SK-N-SH treated with all-trans-retinoic acid at 6 μM for 48 hours (cell line): Measurements from ENCODE around the gene RASGEF1C.

Source experiments
- ATAC-seq: fragments of 200-7000 bp; cut with Tn5 transposase; 3 replicates; pipeline ENCODE4 v1.9.1; 2020; ENCODE audit warnings: mild to moderate bottlenecking, moderate library complexity
- BACH2 ChIP-seq: fragments of 250-450 bp; sonication (Bioruptor Pico); IDR thresholded peaks from 2 replicates; pipeline ENCODE4 v1.9.0; 2021; ENCODE audit warnings: mild to moderate bottlenecking, borderline replicate concordance
- CSDC2 ChIP-seq: fragments of 250-450 bp; sonication (Bioruptor Pico); IDR thresholded peaks from 2 replicates; pipeline ENCODE4 v1.5.0; 2020; ENCODE audit warnings: mild to moderate bottlenecking, moderate library complexity
- ESRRG ChIP-seq: fragments of 250-450 bp; sonication (Bioruptor Pico); IDR thresholded peaks from 2 replicates; pipeline ENCODE4 v1.6.1; 2021; ENCODE audit warnings: mild to moderate bottlenecking
- GLIS3 ChIP-seq: fragments of 250-450 bp; sonication (Bioruptor Pico); IDR thresholded peaks from 2 replicates; pipeline ENCODE4 v1.5.0; 2020; ENCODE audit warnings: mild to moderate bottlenecking, moderate library complexity
- ISL1 ChIP-seq: fragments of 250-450 bp; sonication (Bioruptor Pico); IDR thresholded peaks from 2 replicates; pipeline ENCODE4 v2.1.2; 2022; ENCODE audit warnings: mild to moderate bottlenecking, moderate library complexity
- OSR1 ChIP-seq: fragments of 250-450 bp; sonication (Bioruptor Pico); IDR thresholded peaks from 2 replicates; pipeline ENCODE4 v1.8.0; 2022; ENCODE audit warnings: moderate library complexity, mild to moderate bottlenecking, inconsistent platforms
- PPARA ChIP-seq: fragments of 250-450 bp; sonication (Bioruptor Pico); IDR thresholded peaks from 2 replicates; pipeline ENCODE4 v1.5.0; 2020; ENCODE audit warnings: mild to moderate bottlenecking, borderline replicate concordance
- RARB ChIP-seq: fragments of 250-450 bp; sonication (Bioruptor Pico); IDR thresholded peaks from 2 replicates; pipeline ENCODE4 v1.8.0; 2021; ENCODE audit warnings: mild to moderate bottlenecking, moderate library complexity
- SNAI2 ChIP-seq: fragments of 250-450 bp; sonication (Bioruptor Pico); IDR thresholded peaks from 2 replicates; pipeline ENCODE4 v1.5.0; 2020; ENCODE audit warnings: mild to moderate bottlenecking, moderate library complexity
- TCF4 ChIP-seq: fragments of 250-450 bp; sonication (Bioruptor Pico); IDR thresholded peaks from 2 replicates; pipeline ENCODE4 v1.8.0; 2021; ENCODE audit warnings: mild to moderate bottlenecking, moderate library complexity, borderline replicate concordance
- TOX ChIP-seq: fragments of 250-450 bp; sonication (Bioruptor Pico); IDR thresholded peaks from 2 replicates; pipeline ENCODE4 v1.8.0; 2021; ENCODE audit warnings: mild to moderate bottlenecking, moderate library complexity, borderline replicate concordance
- ZC3H10 ChIP-seq: fragments of 250-450 bp; sonication (Bioruptor Pico); IDR thresholded peaks from 2 replicates; pipeline ENCODE4 v1.5.1; 2021; ENCODE audit warnings: mild to moderate bottlenecking, moderate library complexity
- ZFP30 ChIP-seq: fragments of 450-650 bp; formaldehyde crosslinking; IDR thresholded peaks from 2 replicates; pipeline ENCODE4 v1.5.0; 2022; ENCODE audit warnings: mild to moderate bottlenecking, moderate library complexity
- ZNF565 ChIP-seq: fragments of 450-650 bp; formaldehyde crosslinking; conservative IDR thresholded peaks from 2 replicates; pipeline ENCODE4 v1.5.0; 2020; ENCODE audit warnings: low read depth, mild to moderate bottlenecking, moderate library complexity
- ZNF70 ChIP-seq: fragments of 450-650 bp; formaldehyde crosslinking; IDR thresholded peaks from 2 replicates; pipeline ENCODE4 v1.5.0; 2020; ENCODE audit warnings: mild to moderate bottlenecking, moderate library complexity
- ZNF8 ChIP-seq: fragments of 450-650 bp; formaldehyde crosslinking; IDR thresholded peaks from 2 replicates; pipeline ENCODE4 v1.5.0; 2020; ENCODE audit warnings: mild to moderate bottlenecking, moderate library complexity
- TF ChIP-seq, protein P1 (sequence below): fragments of 250-450 bp; sonication (Bioruptor Pico); IDR thresholded peaks from 2 replicates; pipeline ENCODE4 v1.5.1; 2021; ENCODE audit warnings: mild to moderate bottlenecking, moderate library complexity
- TF ChIP-seq, protein P2 (sequence below): fragments of 250-450 bp; sonication (Bioruptor Pico); IDR thresholded peaks from 2 replicates; pipeline ENCODE4 v1.8.0; 2020; ENCODE audit warnings: mild to moderate bottlenecking, moderate library complexity, borderline replicate concordance
- TF ChIP-seq, protein P3 (sequence below): fragments of 250-450 bp; sonication (Bioruptor Pico); IDR thresholded peaks from 2 replicates; pipeline ENCODE4 v1.5.0; 2020; ENCODE audit warnings: mild to moderate bottlenecking, moderate library complexity
- TF ChIP-seq, protein P4 (sequence below): fragments of 250-450 bp; sonication (Bioruptor Pico); IDR thresholded peaks from 2 replicates; pipeline ENCODE4 v1.5.1; 2020; ENCODE audit warnings: low read depth, mild to moderate bottlenecking, moderate library complexity

RASGEF1C gene

DNA sequence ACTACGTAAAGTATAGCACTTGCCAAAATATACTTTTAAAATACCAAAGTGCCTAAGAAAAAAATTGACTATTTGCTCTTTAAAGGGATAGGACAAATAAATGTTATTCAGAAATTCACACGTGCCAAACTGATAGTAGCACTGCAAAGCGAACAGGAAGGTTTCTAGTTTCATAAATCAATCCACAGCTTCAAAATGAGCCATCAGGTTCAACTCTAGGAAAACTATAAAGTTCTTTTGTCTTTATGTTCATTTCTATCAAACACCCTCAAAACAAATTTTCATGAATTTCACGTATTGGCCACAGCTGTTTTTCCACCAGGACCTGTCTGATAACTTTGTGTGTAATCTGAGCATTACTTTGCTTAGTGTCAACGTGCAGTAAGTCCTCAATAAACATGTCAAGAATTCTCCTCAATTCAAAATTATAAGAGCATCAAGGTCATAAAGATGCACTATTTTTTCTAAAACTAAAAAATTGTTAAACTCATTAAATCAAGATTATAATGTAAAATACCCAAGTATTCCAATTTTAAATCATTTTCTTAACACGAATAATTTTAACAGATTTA lies 140.4 kb downstream of the RASGEF1C start:
- TF ChIP-seq ISL1 (no peak), ZNF565 (CRISPR knock-in tag) (no peak), ESRRG (CRISPR knock-in tag) (no peak), RARB (no peak), ZC3H10 (CRISPR knock-in tag) (no peak), PPARA (no peak), GLIS3 (no peak), ZNF8 (no peak)
- TF ChIP-seq, protein P1, sequence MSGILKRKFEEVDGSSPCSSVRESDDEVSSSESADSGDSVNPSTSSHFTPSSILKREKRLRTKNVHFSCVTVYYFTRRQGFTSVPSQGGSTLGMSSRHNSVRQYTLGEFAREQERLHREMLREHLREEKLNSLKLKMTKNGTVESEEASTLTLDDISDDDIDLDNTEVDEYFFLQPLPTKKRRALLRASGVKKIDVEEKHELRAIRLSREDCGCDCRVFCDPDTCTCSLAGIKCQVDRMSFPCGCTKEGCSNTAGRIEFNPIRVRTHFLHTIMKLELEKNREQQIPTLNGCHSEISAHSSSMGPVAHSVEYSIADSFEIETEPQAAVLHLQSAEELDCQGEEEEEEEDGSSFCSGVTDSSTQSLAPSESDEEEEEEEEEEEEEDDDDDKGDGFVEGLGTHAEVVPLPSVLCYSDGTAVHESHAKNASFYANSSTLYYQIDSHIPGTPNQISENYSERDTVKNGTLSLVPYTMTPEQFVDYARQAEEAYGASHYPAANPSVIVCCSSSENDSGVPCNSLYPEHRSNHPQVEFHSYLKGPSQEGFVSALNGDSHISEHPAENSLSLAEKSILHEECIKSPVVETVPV (CRISPR knock-in tag) = no peak
- TF ChIP-seq, protein P2, sequence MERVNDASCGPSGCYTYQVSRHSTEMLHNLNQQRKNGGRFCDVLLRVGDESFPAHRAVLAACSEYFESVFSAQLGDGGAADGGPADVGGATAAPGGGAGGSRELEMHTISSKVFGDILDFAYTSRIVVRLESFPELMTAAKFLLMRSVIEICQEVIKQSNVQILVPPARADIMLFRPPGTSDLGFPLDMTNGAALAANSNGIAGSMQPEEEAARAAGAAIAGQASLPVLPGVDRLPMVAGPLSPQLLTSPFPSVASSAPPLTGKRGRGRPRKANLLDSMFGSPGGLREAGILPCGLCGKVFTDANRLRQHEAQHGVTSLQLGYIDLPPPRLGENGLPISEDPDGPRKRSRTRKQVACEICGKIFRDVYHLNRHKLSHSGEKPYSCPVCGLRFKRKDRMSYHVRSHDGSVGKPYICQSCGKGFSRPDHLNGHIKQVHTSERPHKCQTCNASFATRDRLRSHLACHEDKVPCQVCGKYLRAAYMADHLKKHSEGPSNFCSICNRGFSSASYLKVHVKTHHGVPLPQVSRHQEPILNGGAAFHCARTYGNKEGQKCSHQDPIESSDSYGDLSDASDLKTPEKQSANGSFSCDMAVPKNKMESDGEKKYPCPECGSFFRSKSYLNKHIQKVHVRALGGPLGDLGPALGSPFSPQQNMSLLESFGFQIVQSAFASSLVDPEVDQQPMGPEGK (CRISPR knock-in tag) = no peak
- TF ChIP-seq, protein P3, sequence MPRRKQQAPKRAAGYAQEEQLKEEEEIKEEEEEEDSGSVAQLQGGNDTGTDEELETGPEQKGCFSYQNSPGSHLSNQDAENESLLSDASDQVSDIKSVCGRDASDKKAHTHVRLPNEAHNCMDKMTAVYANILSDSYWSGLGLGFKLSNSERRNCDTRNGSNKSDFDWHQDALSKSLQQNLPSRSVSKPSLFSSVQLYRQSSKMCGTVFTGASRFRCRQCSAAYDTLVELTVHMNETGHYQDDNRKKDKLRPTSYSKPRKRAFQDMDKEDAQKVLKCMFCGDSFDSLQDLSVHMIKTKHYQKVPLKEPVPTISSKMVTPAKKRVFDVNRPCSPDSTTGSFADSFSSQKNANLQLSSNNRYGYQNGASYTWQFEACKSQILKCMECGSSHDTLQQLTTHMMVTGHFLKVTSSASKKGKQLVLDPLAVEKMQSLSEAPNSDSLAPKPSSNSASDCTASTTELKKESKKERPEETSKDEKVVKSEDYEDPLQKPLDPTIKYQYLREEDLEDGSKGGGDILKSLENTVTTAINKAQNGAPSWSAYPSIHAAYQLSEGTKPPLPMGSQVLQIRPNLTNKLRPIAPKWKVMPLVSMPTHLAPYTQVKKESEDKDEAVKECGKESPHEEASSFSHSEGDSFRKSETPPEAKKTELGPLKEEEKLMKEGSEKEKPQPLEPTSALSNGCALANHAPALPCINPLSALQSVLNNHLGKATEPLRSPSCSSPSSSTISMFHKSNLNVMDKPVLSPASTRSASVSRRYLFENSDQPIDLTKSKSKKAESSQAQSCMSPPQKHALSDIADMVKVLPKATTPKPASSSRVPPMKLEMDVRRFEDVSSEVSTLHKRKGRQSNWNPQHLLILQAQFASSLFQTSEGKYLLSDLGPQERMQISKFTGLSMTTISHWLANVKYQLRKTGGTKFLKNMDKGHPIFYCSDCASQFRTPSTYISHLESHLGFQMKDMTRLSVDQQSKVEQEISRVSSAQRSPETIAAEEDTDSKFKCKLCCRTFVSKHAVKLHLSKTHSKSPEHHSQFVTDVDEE (CRISPR knock-in tag) = no peak
- no peak for ATAC-seq

DNA sequence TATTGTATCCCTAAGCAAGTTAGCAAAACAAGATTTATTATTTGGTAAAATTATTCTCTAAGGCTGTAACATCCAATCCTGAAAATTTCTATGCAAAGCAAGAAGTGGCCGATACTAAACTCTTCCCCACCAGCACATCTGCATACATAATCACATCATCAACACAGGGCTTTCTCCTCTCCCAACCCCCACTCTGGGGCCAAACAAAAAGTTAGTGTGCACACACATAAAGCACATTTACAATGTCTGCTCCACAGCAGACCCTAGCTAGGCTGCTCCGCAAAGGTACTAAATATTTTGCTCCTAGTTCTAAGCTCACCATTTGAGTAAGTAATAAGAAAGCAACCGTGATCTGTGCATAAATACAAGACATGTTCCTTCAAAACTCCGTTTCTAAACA lies 141.0 kb downstream of the RASGEF1C start:
- no peak for ATAC-seq
- TF ChIP-seq GLIS3 (no peak), ESRRG (CRISPR knock-in tag) (no peak)

DNA sequence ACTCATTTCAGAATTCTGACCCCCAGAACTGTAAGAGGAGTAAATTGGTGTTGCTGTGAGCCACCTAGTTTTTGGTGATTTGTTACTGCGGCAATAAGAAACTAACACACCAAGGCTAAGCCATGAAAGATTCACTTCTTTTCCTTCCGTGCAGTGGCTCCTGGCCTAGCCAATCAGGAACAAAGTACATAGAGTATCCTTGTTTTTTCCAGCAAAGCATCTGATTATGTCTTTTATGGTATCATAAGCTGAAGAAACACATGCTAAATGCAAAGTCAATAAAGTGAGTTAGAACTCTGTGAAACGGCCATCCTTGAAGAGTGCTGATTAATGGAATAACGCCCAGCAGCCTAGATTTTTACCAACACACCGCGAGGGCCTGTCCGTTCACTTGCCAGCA lies 148.8 kb downstream of the RASGEF1C start:
- ATAC-seq = no peak
- no peak for TF ChIP-seq ISL1
- no peak for TF ChIP-seq OSR1 (CRISPR knock-in tag)
- TF ChIP-seq CSDC2 = no peak
- TF ChIP-seq ZC3H10 (CRISPR knock-in tag) = no peak
- TF ChIP-seq, all 23 proteins: peak for 0

DNA sequence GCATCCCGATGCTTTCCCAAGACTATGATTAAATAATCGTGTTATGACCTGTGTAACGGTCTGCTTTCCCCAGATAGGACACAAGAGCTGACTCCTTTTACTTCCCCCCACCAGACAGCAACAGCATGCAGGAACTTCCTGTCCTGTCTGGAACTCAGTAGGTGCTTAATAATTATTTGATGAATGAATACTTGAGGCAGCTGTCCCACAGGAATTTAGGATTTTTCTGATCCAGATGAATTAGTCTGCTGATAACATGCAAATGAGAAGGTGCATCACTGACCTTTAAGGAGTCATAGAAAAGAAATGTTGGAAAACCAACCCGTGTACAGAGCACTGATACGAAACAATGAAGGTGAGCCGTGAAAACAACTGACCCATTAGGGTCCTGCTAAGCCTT lies 149.7 kb downstream of the RASGEF1C start:
- no peak for TF ChIP-seq SNAI2
- no peak for TF ChIP-seq PPARA
- no peak for TF ChIP-seq TOX
- no peak for TF ChIP-seq OSR1 (CRISPR knock-in tag)
- no peak for TF ChIP-seq ZNF565 (CRISPR knock-in tag)
- no peak for TF ChIP-seq ZFP30 (CRISPR knock-in tag)
- TF ChIP-seq GLIS3 = no peak
- no peak for TF ChIP-seq BACH2
- TF ChIP-seq CSDC2 = no peak
- no peak for TF ChIP-seq RARB
- TF ChIP-seq ESRRG (CRISPR knock-in tag) = no peak
- TF ChIP-seq, protein P3 (CRISPR knock-in tag) = no peak
- no peak for TF ChIP-seq ZNF70
- TF ChIP-seq TCF4 = no peak
- no peak for TF ChIP-seq ZNF8
- TF ChIP-seq, protein P1 (CRISPR knock-in tag) = no peak
- TF ChIP-seq, protein P4, sequence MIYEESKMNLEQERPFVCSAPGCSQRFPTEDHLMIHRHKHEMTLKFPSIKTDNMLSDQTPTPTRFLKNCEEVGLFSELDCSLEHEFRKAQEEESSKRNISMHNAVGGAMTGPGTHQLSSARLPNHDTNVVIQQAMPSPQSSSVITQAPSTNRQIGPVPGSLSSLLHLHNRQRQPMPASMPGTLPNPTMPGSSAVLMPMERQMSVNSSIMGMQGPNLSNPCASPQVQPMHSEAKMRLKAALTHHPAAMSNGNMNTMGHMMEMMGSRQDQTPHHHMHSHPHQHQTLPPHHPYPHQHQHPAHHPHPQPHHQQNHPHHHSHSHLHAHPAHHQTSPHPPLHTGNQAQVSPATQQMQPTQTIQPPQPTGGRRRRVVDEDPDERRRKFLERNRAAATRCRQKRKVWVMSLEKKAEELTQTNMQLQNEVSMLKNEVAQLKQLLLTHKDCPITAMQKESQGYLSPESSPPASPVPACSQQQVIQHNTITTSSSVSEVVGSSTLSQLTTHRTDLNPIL (CRISPR knock-in tag) = no peak
- TF ChIP-seq, all 23 proteins: peak for 0
- no peak for ATAC-seq
